B cell (primary cell): ENCODE data around the gene FGFR3. TPM values are rescaled to one million over a fixed set of nuclear protein-coding genes. Genes with fewer than 3 reads are reported as not detected.

Source experiments
- ATAC-seq: fragments of 200-7000 bp; cut with Tn5 transposase; one replicate; pipeline ENCODE4 v1.10.0; 2021; ENCODE audit warnings: low read depth, mild to moderate bottlenecking, moderate number of reproducible peaks, moderate library complexity
- CTCF ChIA-PET: fragments of 350-600 bp; sonication (Branson Sonifier 250); formaldehyde crosslinking; loops from one replicate; lab custom pipeline; 2021; ENCODE audit warnings: antibody characterized with exemption, inconsistent platforms; lab: Charles Lee
- POLR2A ChIA-PET: fragments of 350-600 bp; sonication (Branson Sonifier 250); formaldehyde crosslinking; loops from one replicate; lab custom pipeline; 2021; ENCODE audit warnings: antibody characterized with exemption; lab: Charles Lee
- DNase-seq: peaks from one replicate; pipeline ENCODE4 v3.0.0; 2013
- H2AFZ ChIP-seq: 2 replicates; pipeline ENCODE4 v1.6.1; 2012; ENCODE audit warnings: mild to moderate bottlenecking, low read depth, low read length; ENCODE audit not compliant: insufficient read depth, poor library complexity, severe bottlenecking
- H3K27ac ChIP-seq, 2 donors: 1 replicate in 1 of 2; 2 replicates in 1 of 2; pipeline ENCODE4 v1.5.1; 2012 to 2013; ENCODE audit warnings: low read length in 2 of 2, mild to moderate bottlenecking in 2 of 2, moderate library complexity in 1 of 2
- H3K27me3 ChIP-seq, 4 experiments: fragments of 200-600 bp in 1 of 4; sonication (generic) in 1 of 4; replicated peaks in 1 of 4; 1 replicate in 2 of 4; 2 replicates in 2 of 4; pipeline versions ENCODE4 v1.6.1 to v1.7.0; 2013 to 2016; ENCODE audit warnings: low read length in 3 of 4, mild to moderate bottlenecking in 2 of 4, mixed read lengths in 1 of 4, moderate library complexity in 1 of 4; ENCODE audit not compliant: insufficient read depth in 4 of 4, control insufficient read depth in 3 of 4; ENCODE audit errors: control extremely low read depth in 1 of 4
- H3K36me3 ChIP-seq, 2 experiments: replicated peaks in 1 of 2; 1 replicate in 1 of 2; 2 replicates in 1 of 2; pipeline versions ENCODE4 v1.6.1 to v1.7.1; 2013; ENCODE audit warnings: low read length in 1 of 2; ENCODE audit not compliant: insufficient read depth in 2 of 2, control insufficient read depth in 1 of 2; ENCODE audit errors: control extremely low read depth in 1 of 2, extremely low read depth in 1 of 2
- H3K4me1 ChIP-seq, 2 donors: fragments of 200-600 bp in 1 of 2; sonication (generic) in 1 of 2; 1 replicate in 1 of 2; 2 replicates in 1 of 2; pipeline versions ENCODE4 v1.5.1 to v1.6.1; 2013 to 2017; ENCODE audit warnings: low read length in 2 of 2; ENCODE audit not compliant: control insufficient read depth in 2 of 2, insufficient read depth in 2 of 2
- H3K4me2 ChIP-seq: replicated peaks from 2 replicates; pipeline ENCODE3; 2012; ENCODE audit warnings: mild to moderate bottlenecking, low read depth, low read length; ENCODE audit not compliant: poor library complexity, severe bottlenecking
- H3K4me3 ChIP-seq, 5 experiments: fragments of 200-600 bp in 1 of 5; sonication (generic) in 1 of 5; 1 replicate in 3 of 5; 2 replicates in 2 of 5; pipeline versions ENCODE4 v1.5.1 to v1.7.0; 2011 to 2016; ENCODE audit warnings: low read length in 4 of 5, mild to moderate bottlenecking in 4 of 5, low read depth in 2 of 5, control low read depth in 1 of 5, moderate library complexity in 1 of 5; ENCODE audit not compliant: insufficient read depth in 1 of 5; ENCODE audit errors: control extremely low read depth in 1 of 5, extremely low read depth in 1 of 5
- H3K79me2 ChIP-seq: fragments of 200-600 bp; sonication (generic); one replicate; pipeline ENCODE4 v1.6.0; 2016; ENCODE audit warnings: low read length; ENCODE audit not compliant: control insufficient read depth, insufficient read depth
- H3K9ac ChIP-seq: fragments of 200-600 bp; sonication (generic); 2 replicates; pipeline ENCODE4 v1.6.1; 2017; ENCODE audit warnings: mild to moderate bottlenecking, low read length, moderate library complexity
- H3K9me3 ChIP-seq, 3 donors: one replicate each; pipeline versions ENCODE4 v1.6.1 to v1.7.1; 2013; ENCODE audit warnings: low read length in 2 of 3; ENCODE audit not compliant: control insufficient read depth in 2 of 3, insufficient read depth in 1 of 3; ENCODE audit errors: control extremely low read depth in 1 of 3
- H4K20me1 ChIP-seq: 2 replicates; pipeline ENCODE4 v1.6.0; 2012; ENCODE audit warnings: mild to moderate bottlenecking, low read length; ENCODE audit not compliant: insufficient read depth, control insufficient read depth, poor library complexity, severe bottlenecking
- H3K27ac Mint-ChIP-seq: one replicate; pipeline ENCODE4 v1.8.0; 2021; ENCODE audit warnings: mixed read lengths
- H3K27me3 Mint-ChIP-seq: one replicate; pipeline ENCODE4 v1.8.0; 2021; ENCODE audit warnings: mixed read lengths
- H3K4me1 Mint-ChIP-seq: one replicate; pipeline ENCODE4 v1.8.0; 2021; ENCODE audit warnings: mixed read lengths
- H3K4me3 Mint-ChIP-seq: one replicate; pipeline ENCODE4 v1.8.0; 2021; ENCODE audit warnings: mixed read lengths
- H3K9me3 Mint-ChIP-seq: one replicate; pipeline ENCODE4 v1.8.0; 2022; ENCODE audit warnings: mixed read lengths; ENCODE audit not compliant: insufficient read depth
- CTCF ChIP-seq: fragments of 200-600 bp; IDR thresholded peaks from one replicate; pipeline ENCODE4 v1.8.0; 2022; ENCODE audit warnings: antibody characterized with exemption, mild to moderate bottlenecking
- EZH2 ChIP-seq: IDR thresholded peaks from 2 replicates; pipeline ENCODE4 v1.6.1; 2012; ENCODE audit warnings: borderline replicate concordance, low read depth, mild to moderate bottlenecking, moderate library complexity, low read length; ENCODE audit not compliant: insufficient read depth, poor library complexity, severe bottlenecking
- WGBS: methylation state at CpG from one replicate; pipeline ENCODE4 v1.1.5; 2013; ENCODE audit warnings: missing lambda C conversion rate; ENCODE audit not compliant: insufficient coverage; 5-methylcytosine and 5-hydroxymethylcytosine counted together
- intact Hi-C: fragments of 100-400 bp; cut with micrococcal nuclease; formaldehyde crosslinking; loops from one replicate; pipeline ENCODE4 v1.10.0; 2022
- polyA plus RNA-seq: library from polyadenylated mRNA; depleted of rRNA; stranded (reverse); fragments of >200 nt; gene quantifications from 2 replicates; pipeline ENCODE4 v1.2.3, GENCODE V29; 2012
- total RNA-seq, 2 donors: library from RNA; stranded (reverse); fragments of 120-200 nt in 1 of 2; gene quantifications; 1 replicate in 1 of 2; 2 replicates in 1 of 2; pipeline versions ENCODE4 v1.2.3 to v1.2.4, GENCODE V29; 2013 to 2022

The FGFR3 gene
- total and polyA plus RNA-seq, 2 donors (not counting 1 experiment from before 2014, with no cell fraction given), result not detected

DNA sequence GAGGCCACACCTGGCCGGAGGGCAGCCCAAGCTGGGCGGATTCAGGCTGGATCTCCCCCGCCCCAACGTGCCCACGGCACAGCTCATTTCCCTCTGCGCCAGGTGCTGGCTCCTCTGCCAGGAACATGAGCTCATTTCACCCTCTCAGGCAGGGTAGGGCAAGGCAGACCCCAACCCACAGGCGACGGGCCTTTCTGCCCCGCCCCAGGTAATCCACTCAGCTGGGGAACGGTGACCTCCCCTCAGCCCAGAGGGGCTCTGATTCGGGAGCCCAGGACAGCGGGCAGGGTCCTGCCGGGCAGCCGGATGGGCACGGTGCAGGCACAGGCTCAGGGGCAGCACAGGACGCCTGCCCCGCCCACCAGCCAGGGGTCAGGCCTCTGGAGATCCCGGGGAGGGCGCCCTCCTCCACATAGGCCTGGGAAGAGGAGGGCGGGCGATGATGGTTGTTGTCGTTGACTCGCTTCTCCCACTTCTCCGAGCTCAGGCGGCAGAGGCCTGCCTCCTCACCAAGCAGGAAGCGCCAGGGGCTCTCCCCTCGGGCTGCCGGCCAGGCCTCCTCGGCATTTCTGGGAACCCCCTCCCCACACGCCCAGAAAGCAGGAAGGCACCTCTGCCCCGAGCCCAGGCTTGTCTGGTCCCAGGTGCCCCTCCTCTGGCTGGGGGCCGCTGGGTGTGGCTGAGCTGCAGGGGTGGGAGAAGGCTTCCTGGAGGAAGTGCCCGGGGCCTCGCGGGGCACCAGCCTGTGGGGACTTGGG lies 40.6 kb upstream of the FGFR3 start:
- TF ChIP-seq CTCF (no peak), EZH2 (no peak)
- WGBS, result 23% methylated on average over 31 of the region's 35 CpGs
- no peaks in the 10 kb centered on the region for H4K20me1 ChIP-seq
- ATAC-seq (peak; percentile 26), DNase-seq (no peak)
- Mint-ChIP-seq H3K4me1 (peaks cover 7% of the 10 kb centered on the region), H3K27ac (no peak overlapping the region), H3K9me3 (no peaks in the 10 kb centered on the region), H3K27me3 (no peaks in the 10 kb centered on the region), H3K4me3 (no peak overlapping the region)
- peaks cover 14 to 22% of the 10 kb centered on the region in 2 donors for H3K4me1 ChIP-seq
- ChIA-PET POLR2A (no interaction called here), CTCF (interaction anchor here (0.6 to 2.1 kb wide), 3 partner anchors 56 to 148 kb away, joined by 3 to 6 read pairs (median 4); no protein-coding TSS in a partner anchor)
- H3K9ac ChIP-seq, result peak overlapping the region; percentile 20
- H3K4me3 ChIP-seq, result peak overlapping the region in 2 of 5 experiments; percentile 12 to 43
- peak overlapping the region; percentile 63 for H3K4me2 ChIP-seq
- H3K27me3 ChIP-seq, result peaks cover 0 to 16% (median 0%) of the 10 kb centered on the region in 4 experiments
- intact Hi-C loops, result no loop called here
- no peaks in the 10 kb centered on the region for H3K9me3 ChIP-seq
- peak overlapping the region; percentile 62 for H2AFZ ChIP-seq
- H3K79me2 ChIP-seq, result no peaks in the 10 kb centered on the region
- H3K36me3 ChIP-seq, result no peaks in the 10 kb centered on the region
- no peak overlapping the region for H3K27ac ChIP-seq

- Histone ChIP-seq H3K36me3 (no peaks in the 10 kb centered on the region), H3K9me3 (no peaks in the 10 kb centered on the region), H3K4me3 (no peak overlapping the region), H3K79me2 (no peaks in the 10 kb centered on the region), H3K9ac (peak overlapping the region; percentile 20), H3K4me2 (peak overlapping the region; percentile 63), H2AFZ (peak overlapping the region; percentile 62), H3K27me3 (peaks cover 0 to 14% (median 0%) of the 10 kb centered on the region in 4 experiments), H4K20me1 (no peaks in the 10 kb centered on the region), H3K27ac (no peak overlapping the region), H3K4me1 (peaks cover 14 to 21% of the 10 kb centered on the region in 2 donors)
- H3K4me3 Mint-ChIP-seq, result no peak overlapping the region
- intact Hi-C loops, result no loop called here
- ATAC-seq (no peak), DNase-seq (no peak)
- CTCF ChIA-PET, result interaction anchor here (2.1 kb wide), 1 partner anchor 146 kb away, joined by 6 read pairs; no protein-coding TSS in a partner anchor
- no peaks in the 10 kb centered on the region for H3K9me3 Mint-ChIP-seq
- H3K27me3 Mint-ChIP-seq, result no peaks in the 10 kb centered on the region
- no peak overlapping the region for H3K27ac Mint-ChIP-seq
- H3K4me1 Mint-ChIP-seq, result peaks cover 7% of the 10 kb centered on the region
- POLR2A ChIA-PET, result no interaction called here
- no peak for TF ChIP-seq CTCF
- no peak for TF ChIP-seq EZH2
- 72% methylated on average over 6 of the region's 10 CpGs for WGBS
Observed at GRCh38 chr4:1753294-1753696, 39.8 kb upstream of the FGFR3 start.
